ENCODE measurements around the gene CD22. TPM values are rescaled to one million over a fixed set of nuclear protein-coding genes. Genes with fewer than 3 reads are reported as not detected.
A peak's percentile ranks its signal among the peaks of the same experiment; 100 is the strongest.

Gene CD22
- total RNA-seq, 1 experiment from 2014 or later, result not detected

DNA sequence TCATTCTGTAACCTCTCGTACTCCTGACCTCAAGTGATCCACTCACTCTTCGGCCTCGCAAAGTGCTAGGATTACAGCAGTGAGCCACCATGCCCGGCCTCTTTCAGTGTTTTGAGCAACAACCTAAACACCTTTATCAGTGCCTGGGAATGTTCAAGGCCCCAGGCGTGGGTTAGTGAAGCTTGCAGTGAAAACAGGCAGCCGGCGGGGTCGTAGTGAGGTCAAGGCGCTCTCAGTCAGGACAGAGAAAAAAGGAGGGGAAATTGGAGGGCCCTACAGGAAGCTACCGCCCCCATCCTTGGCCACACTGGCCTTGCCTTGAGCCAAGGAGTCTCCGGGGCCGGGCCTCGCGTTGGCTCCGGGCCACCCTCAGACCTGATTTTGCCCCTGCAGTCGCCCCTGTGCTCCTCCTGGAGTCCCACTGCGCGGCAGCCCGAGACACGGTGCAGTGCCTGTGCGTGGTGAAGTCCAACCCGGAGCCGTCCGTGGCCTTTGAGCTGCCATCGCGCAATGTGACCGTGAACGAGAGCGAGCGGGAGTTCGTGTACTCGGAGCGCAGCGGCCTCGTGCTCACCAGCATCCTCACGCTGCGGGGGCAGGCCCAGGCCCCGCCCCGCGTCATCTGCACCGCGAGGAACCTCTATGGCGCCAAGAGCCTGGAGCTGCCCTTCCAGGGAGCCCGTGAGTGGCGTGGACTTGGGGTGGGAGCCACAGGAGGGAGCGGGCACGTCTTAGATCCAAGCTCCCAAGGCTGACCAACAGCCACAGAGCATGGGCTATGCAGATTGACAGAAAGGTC, 19.3 kb upstream of the CD22 start:
- H3K27ac ChIP-seq (ENCODE audit: insufficient read length, low read depth, low read length), result no peak overlapping the region
- H2BK20ac ChIP-seq (ENCODE audit: low read depth, low read length, poor library complexity, severe bottlenecking), result no peak overlapping the region
- no peaks in the 10 kb centered on the region for H3K27me3 ChIP-seq (ENCODE audit: insufficient read depth, low read length)
- no peaks in the 10 kb centered on the region for H3K23me2 ChIP-seq (ENCODE audit: insufficient read length, low read depth, low read length, poor library complexity, severe bottlenecking)
- no peak overlapping the region for H2AFZ ChIP-seq (ENCODE audit: low read length)
- no peak overlapping the region; the same call in 1 of the 2 replicates for H3K14ac ChIP-seq (ENCODE audit: insufficient read depth, low read length)
- Mint-ChIP-seq H3K36me3 (ENCODE audit: insufficient read depth in 1 of 3, low read depth in 3 of 3) (peaks cover 0 to 2% (median 0%) of the 10 kb centered on the region in 3 experiments; a peak in 1 of 7 replicates), H3K4me1 (peaks cover 0 to 4% of the 10 kb centered on the region in 2 experiments; a peak in 1 of 4 replicates), H3K27ac (peak overlapping the region in 1 of 3 experiments; percentile 32; a peak in 1 of 7 replicates), H3K9me3 (no peaks in the 10 kb centered on the region), H3K27me3 (ENCODE audit: low read depth) (no peaks in the 10 kb centered on the region; the same call in 1 of the 2 replicates), H3K4me3 (no peak overlapping the region)
- no peak for DNase-seq
- H3K18ac ChIP-seq (ENCODE audit: insufficient read length, low read depth, low read length), result no peak overlapping the region
- H4K8ac ChIP-seq (replicated peaks; ENCODE audit: insufficient read length, low read depth, low read length), result no peak overlapping the region
- no peak overlapping the region for H2AK5ac ChIP-seq (ENCODE audit: insufficient read length, low read length)
- no peak overlapping the region for H2BK15ac ChIP-seq (ENCODE audit: low read depth, low read length)
- H2BK5ac ChIP-seq (ENCODE audit: insufficient read length, low read length), result no peak overlapping the region
- no peak overlapping the region for H3T11ph ChIP-seq (ENCODE audit: low read length)
- H2BK12ac ChIP-seq (ENCODE audit: insufficient read length, low read depth, low read length), result no peak overlapping the region
- no peaks in the 10 kb centered on the region for H3K9me3 ChIP-seq (ENCODE audit: control insufficient read depth, low read depth, low read length)
- no peak overlapping the region for H4K91ac ChIP-seq (ENCODE audit: insufficient read length, low read depth, low read length)
- H3K4ac ChIP-seq (ENCODE audit: low read depth, low read length), result no peak overlapping the region
- no peak overlapping the region for H3K4me2 ChIP-seq (ENCODE audit: insufficient read depth, insufficient read length, low read length)
- TF ChIP-seq, protein P1, sequence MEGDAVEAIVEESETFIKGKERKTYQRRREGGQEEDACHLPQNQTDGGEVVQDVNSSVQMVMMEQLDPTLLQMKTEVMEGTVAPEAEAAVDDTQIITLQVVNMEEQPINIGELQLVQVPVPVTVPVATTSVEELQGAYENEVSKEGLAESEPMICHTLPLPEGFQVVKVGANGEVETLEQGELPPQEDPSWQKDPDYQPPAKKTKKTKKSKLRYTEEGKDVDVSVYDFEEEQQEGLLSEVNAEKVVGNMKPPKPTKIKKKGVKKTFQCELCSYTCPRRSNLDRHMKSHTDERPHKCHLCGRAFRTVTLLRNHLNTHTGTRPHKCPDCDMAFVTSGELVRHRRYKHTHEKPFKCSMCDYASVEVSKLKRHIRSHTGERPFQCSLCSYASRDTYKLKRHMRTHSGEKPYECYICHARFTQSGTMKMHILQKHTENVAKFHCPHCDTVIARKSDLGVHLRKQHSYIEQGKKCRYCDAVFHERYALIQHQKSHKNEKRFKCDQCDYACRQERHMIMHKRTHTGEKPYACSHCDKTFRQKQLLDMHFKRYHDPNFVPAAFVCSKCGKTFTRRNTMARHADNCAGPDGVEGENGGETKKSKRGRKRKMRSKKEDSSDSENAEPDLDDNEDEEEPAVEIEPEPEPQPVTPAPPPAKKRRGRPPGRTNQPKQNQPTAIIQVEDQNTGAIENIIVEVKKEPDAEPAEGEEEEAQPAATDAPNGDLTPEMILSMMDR (conservative IDR thresholded peaks at IDR 0.05), result no peak
- no peaks in the 10 kb centered on the region for H4K20me1 ChIP-seq (ENCODE audit: control insufficient read depth, insufficient read depth, insufficient read length)
- H3K79me1 ChIP-seq (ENCODE audit: insufficient read depth, low read depth, low read length, poor library complexity, severe bottlenecking), result no peaks in the 10 kb centered on the region
- H2BK120ac ChIP-seq (ENCODE audit: low read depth, low read length, poor library complexity, severe bottlenecking), result no peak overlapping the region
- H3K4me1 ChIP-seq (ENCODE audit: insufficient read depth, low read length), result no peaks in the 10 kb centered on the region; the same call in 1 of the 2 replicates
- no peak overlapping the region for H4K5ac ChIP-seq (ENCODE audit: insufficient read length, low read depth, low read length)
- no peak overlapping the region for H3K23ac ChIP-seq (ENCODE audit: insufficient read length, low read depth, low read length)
- H3K56ac ChIP-seq (ENCODE audit: insufficient read length, low read depth, low read length), result no peak overlapping the region
- H3K9ac ChIP-seq (ENCODE audit: extremely low read depth, insufficient read length, low read length), result no peak overlapping the region
- WGBS (ENCODE audit: extremely low coverage, insufficient read length, low lambda C conversion rate), result no CpG with 5 or more reads among the region's 47 CpGs
- no peaks in the 10 kb centered on the region for H3K79me2 ChIP-seq (ENCODE audit: insufficient read depth, low read length)

Data from H9 (cell line).